K562 (cell line): ENCODE results near the gene CCDC127. TPM values are rescaled to one million over a fixed set of nuclear protein-coding genes. Genes with fewer than 3 reads are reported as not detected.

Source experiments
- CXXC5 ChIP-seq: fragments of 250-450 bp; sonication (Bioruptor Pico); IDR thresholded peaks from 2 replicates; pipeline ENCODE4 v1.8.0; 2022; ENCODE audit warnings: inconsistent platforms, mild to moderate bottlenecking, moderate library complexity
- ETV5 ChIP-seq: sonication (generic); formaldehyde crosslinking; IDR thresholded peaks from 2 replicates; pipeline ENCODE4 v1.4.0; 2020; ENCODE audit warnings: low read depth, mild to moderate bottlenecking, missing genetic modification reagents
- KAT7 ChIP-seq: sonication (generic); formaldehyde crosslinking; IDR thresholded peaks from 2 replicates; pipeline ENCODE4 v1.8.0; 2022; ENCODE audit warnings: missing genetic modification reagents, mild to moderate bottlenecking, borderline replicate concordance
- POLR2G ChIP-seq: fragments of 200-400 bp; formaldehyde crosslinking; IDR thresholded peaks from 2 replicates; pipeline ENCODE4 v1.6.1; 2017; ENCODE audit warnings: low read depth, mild to moderate bottlenecking, antibody characterized with exemption, low read length, moderate library complexity
- SP2 ChIP-seq: IDR thresholded peaks from 2 replicates; pipeline ENCODE4 v1.6.1; 2011; ENCODE audit warnings: mild to moderate bottlenecking, low read depth, low read length, moderate library complexity; ENCODE audit not compliant: poor library complexity, severe bottlenecking; ENCODE audit errors: extremely low read depth
- SREBF1 ChIP-seq: fragments of 150-350 bp; IDR thresholded peaks from 2 replicates; pipeline ENCODE4 v1.6.1; 2014; ENCODE audit warnings: antibody characterized with exemption, low read depth, low read length, borderline replicate concordance
- STAT6 ChIP-seq: sonication (generic); formaldehyde crosslinking; IDR thresholded peaks from 2 replicates; pipeline ENCODE4 v1.8.1; 2023; ENCODE audit warnings: mild to moderate bottlenecking, missing genetic modification reagents
- TFAM ChIP-seq: fragments of 250-450 bp; sonication (Bioruptor Pico); conservative IDR thresholded peaks from 2 replicates; pipeline ENCODE4 v1.5.0; 2021; ENCODE audit warnings: mild to moderate bottlenecking, moderate library complexity
- TRIM24 ChIP-seq, 2 experiments: fragments of 450-650 bp; IDR thresholded peaks; 2 replicates each; pipeline ENCODE4 v1.6.1; 2016
- polyA plus RNA-seq, 8 experiments: library from polyadenylated mRNA; depleted of rRNA in 4 of 8; stranded (reverse) in 5 of 8; unstranded in 3 of 8; fragments of >200 nt; fragmentation: Nextera tagmentation in 2 of 8; fragmentation: Illumina TruSeq in 1 of 8; extraction: Ambion mirVana in 2 of 8; extraction: Trizol in 1 of 8; gene quantifications; 2 replicates each; pipeline versions ENCODE4 v1.2.1 to v1.2.3, GENCODE V29; 2011 to 2014; ENCODE audit warnings: inconsistent platforms in 1 of 8, missing spikeins in 1 of 8
- total RNA-seq, 7 experiments: library from RNA; depleted of rRNA in 6 of 7; stranded (reverse); fragments of >200 nt in 6 of 7; fragmentation: Illumina TruSeq in 2 of 7; extraction: Trizol in 2 of 7; gene quantifications; 2 replicates each; pipeline versions ENCODE4 v1.2.1 to v1.2.3, GENCODE V29; 2011 to 2021; ENCODE audit warnings: low replicate concordance in 1 of 7

Gene CCDC127
- total and polyA plus RNA-seq, 9 of the 15 experiments (the other 6 are each of a cell fraction or from before 2014, with no cell fraction given), result 2.7 to 4.5 (median 4.1) TPM

GRCh38 chr5:207599-207998 lies 10.4 kb downstream of the CCDC127 start (continued):
- TF ChIP-seq KAT7 (CRISPR knock-in tag), result no peak
- 0 out of 2 replicates have a peak, but pooled peaks have one; percentile 28 for TF ChIP-seq ETV5
- TF ChIP-seq SREBF1, result no peak
- no peak for TF ChIP-seq TFAM
- TF ChIP-seq CXXC5 (CRISPR knock-in tag), result no peak
- no peak for TF ChIP-seq STAT6 (CRISPR knock-in tag)
- TF ChIP-seq SP2, result no peak
- no peak for TF ChIP-seq TRIM24 (IDR thresholded peaks at IDR 0.05)
- no peak for TF ChIP-seq POLR2G
